ENCODE data around the gene PRPF4. TPM values are rescaled to one million over a fixed set of nuclear protein-coding genes. Genes with fewer than 3 reads are reported as not detected.

Gene PRPF4
- total RNA-seq, result 25.2 and 26.6 TPM in 2 replicates

DNA sequence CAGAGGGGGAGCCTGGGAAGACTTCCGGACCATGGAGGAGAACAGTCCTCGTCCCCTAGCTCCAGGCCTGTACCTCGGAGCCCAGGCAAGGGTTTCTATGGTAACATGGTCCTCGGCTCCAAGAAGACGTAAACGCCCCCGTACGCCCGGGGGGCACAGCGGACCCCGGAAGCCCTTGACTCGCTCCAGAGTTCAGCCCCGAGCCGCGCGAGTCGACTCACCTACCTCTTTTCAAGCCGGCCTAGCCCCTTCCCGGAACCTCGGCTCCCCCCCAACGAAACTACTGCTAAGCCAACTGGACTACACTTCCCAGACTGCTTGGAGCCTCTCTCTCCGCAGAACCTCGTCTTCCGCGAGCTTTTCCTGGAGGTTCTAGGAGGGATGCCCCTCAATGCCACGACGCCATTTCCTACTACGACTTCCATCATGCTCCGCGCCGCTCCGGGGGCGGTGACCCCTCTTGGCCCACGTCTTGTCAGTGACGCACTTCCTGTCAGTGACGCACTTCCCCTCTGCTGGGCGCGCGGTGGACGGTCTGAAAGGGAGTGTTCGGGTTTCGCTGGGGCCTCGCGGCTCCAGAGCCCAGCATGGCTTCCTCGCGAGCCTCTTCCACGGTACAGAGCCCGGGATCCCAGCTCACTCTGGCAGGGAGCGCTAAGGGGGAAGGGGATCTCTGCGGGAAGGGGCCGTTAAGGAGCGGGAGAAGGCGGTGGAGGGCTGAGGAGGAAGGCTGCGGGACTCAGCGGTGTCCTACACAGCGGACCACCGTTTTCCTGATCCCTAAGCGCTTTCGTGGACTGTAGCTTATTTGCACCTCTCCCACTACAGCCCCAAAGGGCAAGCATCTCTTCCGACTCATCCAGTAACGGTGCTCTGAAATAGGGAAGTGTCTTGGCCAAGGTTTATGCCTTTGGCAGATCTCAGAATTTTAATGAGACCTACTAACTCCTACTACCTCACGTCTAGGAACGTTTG lies at the start of gene PRPF4, which contains the start of gene CDC26:
TSS of gene PRPF4 (plus strand) at position 502 of the 975 bp plus-strand sequence. CDS start at position 588, 86 bp downstream.
TSS of gene CDC26 (minus strand) at position 416 of the 975 bp plus-strand sequence. CDS start 3,065 bp downstream, outside the sequence.

DNA sequence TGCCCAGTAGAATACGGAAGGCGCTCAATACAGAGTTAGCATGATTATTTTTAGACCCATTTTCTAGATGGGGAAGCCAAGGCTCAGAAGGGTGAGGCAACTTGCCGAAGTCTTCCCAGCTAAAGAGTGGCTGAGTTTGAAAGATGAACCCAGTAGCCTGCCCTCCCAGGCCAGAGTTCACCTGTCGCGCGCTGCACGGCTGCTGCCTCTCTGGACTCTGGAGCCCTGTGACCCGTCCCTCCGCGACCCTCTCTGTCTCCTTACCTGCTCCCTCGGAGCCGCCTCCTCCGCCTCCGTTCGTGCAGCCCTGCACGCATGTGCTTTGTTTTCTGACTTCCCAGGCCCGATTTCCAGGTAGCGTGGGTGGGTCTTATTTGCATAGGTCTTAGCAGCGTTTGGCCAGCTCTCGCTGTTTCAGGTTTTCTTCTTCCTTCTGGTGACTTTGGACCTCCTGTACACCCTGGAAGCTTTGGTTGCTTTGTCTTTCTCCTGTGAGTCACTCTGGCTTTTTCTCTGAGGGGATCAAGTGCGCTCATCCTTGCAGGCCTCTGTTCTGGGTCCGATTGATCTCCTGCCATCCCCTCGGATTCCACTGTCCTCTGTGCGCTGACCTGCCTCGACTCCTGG lies 27.4 kb downstream of the PRPF4 start, which contains the start of gene RNF183:
TSS of gene RNF183 (minus strand) at position 585 of the 627 bp plus-strand sequence. CDS start 5,192 bp downstream, outside the sequence.

GRCh38 chr9:113340011-113340699 lies 64.7 kb downstream of the PRPF4 start, which contains the start of gene WDR31:
TSS of gene WDR31 (minus strand) at chr9:113340275. CDS start at chr9:113332022, 8,253 bp downstream.

Other genes with a start within 250 kb of the PRPF4 start
- gene ZFP37, start 218.9 kb upstream of the PRPF4 start, total RNA-seq, result 0.60 and 0.89 TPM in 2 replicates
- 6.7 and 7.5 TPM in 2 replicates for gene SLC31A2, start 124.7 kb upstream of the PRPF4 start, total RNA-seq
- gene FKBP15, start 54.4 kb upstream of the PRPF4 start, total RNA-seq, result 22.1 and 23.5 TPM in 2 replicates
- 16.7 and 19.3 TPM in 2 replicates for gene SLC31A1, start 54.1 kb upstream of the PRPF4 start, total RNA-seq
- 40.4 and 44.4 TPM in 2 replicates for gene CDC26, start 86 bp upstream of the PRPF4 start, total RNA-seq
- gene RNF183, start 27.7 kb downstream of the PRPF4 start, total RNA-seq, result not detected in 2 replicates
- 0.79 and 0.80 TPM in 2 replicates for gene WDR31, start 64.6 kb downstream of the PRPF4 start, total RNA-seq
- gene BSPRY, start 73.9 kb downstream of the PRPF4 start, total RNA-seq, result not detected in 2 replicates
- gene HDHD3, start 101.3 kb downstream of the PRPF4 start, total RNA-seq, result 10.6 and 13.3 TPM in 2 replicates
- gene ALAD, start 125.6 kb downstream of the PRPF4 start, total RNA-seq, result 9.2 and 10.4 TPM in 2 replicates
- gene POLE3, start 135.0 kb downstream of the PRPF4 start, total RNA-seq, result 69.5 and 77.3 TPM in 2 replicates
- 0.13 and 0.39 TPM in 2 replicates for gene C9orf43, start 135.1 kb downstream of the PRPF4 start, total RNA-seq
- gene RGS3, start 188.1 kb downstream of the PRPF4 start, total RNA-seq, result 117 and 143 TPM in 2 replicates